ENCODE data around the gene GALNT15.

Gene GALNT15

DNA sequence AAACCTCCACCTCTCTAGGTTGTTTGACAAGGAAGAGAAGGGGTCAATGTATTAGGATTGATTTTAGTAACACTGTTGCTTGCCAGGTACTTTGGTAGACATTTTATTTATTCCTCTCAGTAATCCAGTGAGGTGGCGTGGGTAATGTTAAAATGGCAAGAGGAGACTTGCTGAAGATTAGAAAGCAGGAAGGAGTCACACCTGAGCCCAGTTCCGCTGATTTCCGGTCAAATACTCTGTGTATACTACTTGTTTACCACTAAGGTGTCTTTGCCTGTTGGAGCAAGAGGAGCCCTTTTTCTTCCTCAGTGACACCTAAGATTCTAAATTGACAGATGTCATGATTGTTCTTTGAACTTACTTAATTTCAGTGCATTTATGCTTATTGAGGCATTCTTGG, 92.2 kb downstream of the GALNT15 start:
- H3K27me3 ChIP-seq (ENCODE audit: control insufficient read depth in 1 of 2, insufficient read depth in 1 of 2, low read length in 2 of 2) = no peaks in the 10 kb centered on the region
- no peak overlapping the region for H3K18ac ChIP-seq (ENCODE audit: low read depth in 1 of 2, low read length in 2 of 2)
- H3K23ac ChIP-seq (ENCODE audit: low read length in 2 of 2) = no peak overlapping the region
- H3K4me1 ChIP-seq (ENCODE audit: control insufficient read depth, insufficient read depth, low read depth, low read length) = peaks cover 2% of the 10 kb centered on the region
- H3K79me1 ChIP-seq (replicated peaks; ENCODE audit: low read length, poor library complexity, severe bottlenecking) = peaks cover 16% of the 10 kb centered on the region
- no peak overlapping the region for H3K4ac ChIP-seq (ENCODE audit: low read depth in 1 of 2, low read length in 2 of 2)
- no peak overlapping the region for H2BK5ac ChIP-seq (ENCODE audit: low read depth, low read length, poor library complexity, severe bottlenecking)
- H3K27ac ChIP-seq (ENCODE audit: low read length, poor library complexity, severe bottlenecking) = no peak overlapping the region
- no peak for DNase-seq
- peaks cover 6 to 41% of the 10 kb centered on the region in 2 experiments for H3K36me3 ChIP-seq (ENCODE audit: control insufficient read depth in 1 of 2, insufficient read depth in 2 of 2, low read depth in 1 of 2, low read length in 2 of 2)
- no peak overlapping the region for H2BK120ac ChIP-seq (ENCODE audit: low read depth, low read length)
- no peaks in the 10 kb centered on the region for H3K9me3 ChIP-seq (ENCODE audit: control insufficient read depth, low read length)
- no peak overlapping the region for H2BK12ac ChIP-seq (ENCODE audit: low read length in 2 of 2)
- no peak overlapping the region for H3K14ac ChIP-seq (ENCODE audit: low read length in 2 of 2)
- no peak overlapping the region for H4K91ac ChIP-seq (ENCODE audit: low read length)
- H2AFZ ChIP-seq (ENCODE audit: low read depth, low read length) = no peak overlapping the region
- peak overlapping the region in 1 of 2 experiments; percentile 32 for H3K4me3 ChIP-seq (ENCODE audit: insufficient read depth in 1 of 2, low read depth in 1 of 2, low read length in 2 of 2)
- 90% methylated on average over 2 of the region's 3 CpGs for WGBS
- H2BK15ac ChIP-seq (ENCODE audit: low read depth, poor library complexity, severe bottlenecking) = no peak overlapping the region
- H2AK5ac ChIP-seq (ENCODE audit: low read length, severe bottlenecking) = no peak overlapping the region
- no peak overlapping the region for H4K8ac ChIP-seq (ENCODE audit: low read length)
- H3K9ac ChIP-seq (ENCODE audit: low read length) = peak overlapping the region; percentile 100
- H3K4me2 ChIP-seq (ENCODE audit: low read length, poor library complexity, severe bottlenecking) = no peak overlapping the region

DNA sequence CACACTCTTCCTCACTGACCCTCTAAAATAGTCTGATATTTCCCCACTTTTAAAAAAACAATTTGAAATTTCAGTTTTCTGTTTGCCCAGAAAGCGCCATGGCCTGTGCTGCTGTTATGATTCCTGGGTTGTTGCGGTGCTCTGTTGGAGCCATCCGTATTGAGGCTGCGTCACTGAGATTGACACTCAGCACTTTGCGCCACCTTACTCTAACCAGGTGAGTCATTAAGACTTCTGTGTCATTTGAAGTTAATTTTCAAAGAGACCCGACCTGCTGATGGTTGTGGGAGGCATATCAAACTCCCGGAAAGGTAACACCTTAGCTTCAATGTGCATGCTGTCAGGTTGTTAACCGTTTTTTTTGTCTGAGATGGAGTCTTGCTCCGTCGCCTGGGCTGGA, 96.4 kb downstream of the GALNT15 start:
- Histone ChIP-seq H3K79me1 (replicated peaks; ENCODE audit: low read length, poor library complexity, severe bottlenecking) (peaks cover 2% of the 10 kb centered on the region), H2AFZ (ENCODE audit: low read depth, low read length) (no peak overlapping the region), H3K4me3 (ENCODE audit: insufficient read depth in 1 of 2, low read depth in 1 of 2, low read length in 2 of 2) (no peak overlapping the region), H3K9me3 (ENCODE audit: control insufficient read depth, low read length) (no peaks in the 10 kb centered on the region), H3K4me2 (ENCODE audit: low read length, poor library complexity, severe bottlenecking) (no peak overlapping the region), H3K14ac (ENCODE audit: low read length in 2 of 2) (no peak overlapping the region), H2BK5ac (ENCODE audit: low read depth, low read length, poor library complexity, severe bottlenecking) (no peak overlapping the region), H3K9ac (ENCODE audit: low read length) (no peak overlapping the region), H2BK15ac (ENCODE audit: low read depth, poor library complexity, severe bottlenecking) (no peak overlapping the region), H2BK120ac (ENCODE audit: low read depth, low read length) (no peak overlapping the region), H2BK12ac (ENCODE audit: low read length in 2 of 2) (no peak overlapping the region), H2AK5ac (ENCODE audit: low read length, severe bottlenecking) (no peak overlapping the region), H3K4me1 (ENCODE audit: control insufficient read depth, insufficient read depth, low read depth, low read length) (no peaks in the 10 kb centered on the region), H3K18ac (ENCODE audit: low read depth in 1 of 2, low read length in 2 of 2) (no peak overlapping the region), H4K91ac (ENCODE audit: low read length) (no peak overlapping the region), H4K8ac (ENCODE audit: low read length) (no peak overlapping the region), H3K4ac (ENCODE audit: low read depth in 1 of 2, low read length in 2 of 2) (no peak overlapping the region), H3K23ac (ENCODE audit: low read length in 2 of 2) (no peak overlapping the region), H3K27me3 (ENCODE audit: control insufficient read depth in 1 of 2, insufficient read depth in 1 of 2, low read length in 2 of 2) (no peaks in the 10 kb centered on the region), H3K27ac (ENCODE audit: low read length, poor library complexity, severe bottlenecking) (no peak overlapping the region), H3K36me3 (ENCODE audit: control insufficient read depth in 1 of 2, insufficient read depth in 2 of 2, low read depth in 1 of 2, low read length in 2 of 2) (peaks cover 6 to 48% of the 10 kb centered on the region in 2 experiments)
- DNase-seq = no peak
- WGBS = 96% methylated on average over 10 of the region's 10 CpGs

DNA sequence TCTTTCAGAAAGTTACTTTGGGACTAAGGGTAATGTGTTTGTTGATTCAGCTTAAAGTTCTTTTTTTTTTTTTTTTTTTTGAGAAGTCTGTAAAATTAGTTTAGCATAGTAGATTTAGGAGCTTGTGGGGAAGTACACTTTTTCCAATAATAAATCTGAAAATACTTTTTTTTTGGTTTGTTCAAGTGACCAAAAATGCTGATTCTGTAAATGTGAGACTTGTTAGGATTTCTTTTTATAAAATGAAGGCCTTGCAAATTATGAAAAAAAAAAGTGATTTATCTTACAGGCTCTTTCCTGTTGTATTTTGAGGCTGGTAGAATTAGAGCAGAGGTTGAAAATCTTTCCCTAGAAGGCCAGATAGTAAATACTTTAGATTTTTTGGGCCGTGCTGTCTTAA, 98.1 kb downstream of the GALNT15 start:
- Histone ChIP-seq H2BK5ac (ENCODE audit: low read depth, low read length, poor library complexity, severe bottlenecking) (no peak overlapping the region), H3K18ac (ENCODE audit: low read depth in 1 of 2, low read length in 2 of 2) (no peak overlapping the region), H4K91ac (ENCODE audit: low read length) (no peak overlapping the region), H3K9me3 (ENCODE audit: control insufficient read depth, low read length) (no peaks in the 10 kb centered on the region), H3K4me3 (ENCODE audit: insufficient read depth in 1 of 2, low read depth in 1 of 2, low read length in 2 of 2) (no peak overlapping the region), H3K36me3 (ENCODE audit: control insufficient read depth in 1 of 2, insufficient read depth in 2 of 2, low read depth in 1 of 2, low read length in 2 of 2) (peaks cover 9 to 54% of the 10 kb centered on the region in 2 experiments), H3K79me1 (replicated peaks; ENCODE audit: low read length, poor library complexity, severe bottlenecking) (peaks cover 2% of the 10 kb centered on the region), H2AK5ac (ENCODE audit: low read length, severe bottlenecking) (no peak overlapping the region), H3K4me2 (ENCODE audit: low read length, poor library complexity, severe bottlenecking) (no peak overlapping the region), H2BK120ac (ENCODE audit: low read depth, low read length) (no peak overlapping the region), H3K14ac (ENCODE audit: low read length in 2 of 2) (no peak overlapping the region), H3K4me1 (ENCODE audit: control insufficient read depth, insufficient read depth, low read depth, low read length) (no peaks in the 10 kb centered on the region), H2BK15ac (ENCODE audit: low read depth, poor library complexity, severe bottlenecking) (no peak overlapping the region), H3K23ac (ENCODE audit: low read length in 2 of 2) (no peak overlapping the region), H4K8ac (ENCODE audit: low read length) (no peak overlapping the region), H3K4ac (ENCODE audit: low read depth in 1 of 2, low read length in 2 of 2) (no peak overlapping the region), H2AFZ (ENCODE audit: low read depth, low read length) (no peak overlapping the region), H3K27ac (ENCODE audit: low read length, poor library complexity, severe bottlenecking) (no peak overlapping the region), H3K9ac (ENCODE audit: low read length) (no peak overlapping the region), H2BK12ac (ENCODE audit: low read length in 2 of 2) (no peak overlapping the region), H3K27me3 (ENCODE audit: control insufficient read depth in 1 of 2, insufficient read depth in 1 of 2, low read length in 2 of 2) (no peaks in the 10 kb centered on the region)
- DNase-seq = no peak
- WGBS = no CpG with 5 or more reads among the region's 1 CpG

DNA sequence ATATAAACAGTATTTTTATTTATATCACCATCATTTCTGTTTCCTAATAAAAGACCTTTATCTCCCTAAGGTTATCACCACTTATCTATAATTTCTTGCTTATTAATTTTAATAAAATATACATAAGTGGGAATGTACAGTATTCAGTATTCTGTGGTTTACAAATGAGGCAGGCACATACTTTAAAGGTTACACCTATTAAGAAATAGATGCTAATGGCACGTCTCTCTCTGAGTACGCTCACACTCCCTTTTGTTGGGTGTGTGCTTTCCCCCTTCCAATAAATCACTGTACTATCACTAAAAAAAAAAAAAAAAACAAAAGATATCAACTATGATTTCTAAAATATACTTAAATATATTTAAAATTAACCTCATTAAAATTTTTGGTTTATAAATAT, 99.4 kb downstream of the GALNT15 start:
- Histone ChIP-seq H3K4me3 (ENCODE audit: insufficient read depth in 1 of 2, low read depth in 1 of 2, low read length in 2 of 2) (no peak overlapping the region), H2AK5ac (ENCODE audit: low read length, severe bottlenecking) (no peak overlapping the region), H3K18ac (ENCODE audit: low read depth in 1 of 2, low read length in 2 of 2) (no peak overlapping the region), H3K36me3 (ENCODE audit: control insufficient read depth in 1 of 2, insufficient read depth in 2 of 2, low read depth in 1 of 2, low read length in 2 of 2) (peaks cover 9 to 54% of the 10 kb centered on the region in 2 experiments), H2BK12ac (ENCODE audit: low read length in 2 of 2) (no peak overlapping the region), H4K91ac (ENCODE audit: low read length) (no peak overlapping the region), H3K4me1 (ENCODE audit: control insufficient read depth, insufficient read depth, low read depth, low read length) (no peaks in the 10 kb centered on the region), H2BK5ac (ENCODE audit: low read depth, low read length, poor library complexity, severe bottlenecking) (no peak overlapping the region), H3K9me3 (ENCODE audit: control insufficient read depth, low read length) (no peaks in the 10 kb centered on the region), H3K23ac (ENCODE audit: low read length in 2 of 2) (no peak overlapping the region), H3K27ac (ENCODE audit: low read length, poor library complexity, severe bottlenecking) (no peak overlapping the region), H3K79me1 (replicated peaks; ENCODE audit: low read length, poor library complexity, severe bottlenecking) (peaks cover under 1% of the 10 kb centered on the region), H2BK15ac (ENCODE audit: low read depth, poor library complexity, severe bottlenecking) (no peak overlapping the region), H4K8ac (ENCODE audit: low read length) (no peak overlapping the region), H3K4me2 (ENCODE audit: low read length, poor library complexity, severe bottlenecking) (no peak overlapping the region), H3K27me3 (ENCODE audit: control insufficient read depth in 1 of 2, insufficient read depth in 1 of 2, low read length in 2 of 2) (no peaks in the 10 kb centered on the region), H3K14ac (ENCODE audit: low read length in 2 of 2) (no peak overlapping the region), H2AFZ (ENCODE audit: low read depth, low read length) (no peak overlapping the region), H3K4ac (ENCODE audit: low read depth in 1 of 2, low read length in 2 of 2) (no peak overlapping the region), H2BK120ac (ENCODE audit: low read depth, low read length) (no peak overlapping the region), H3K9ac (ENCODE audit: low read length) (no peak overlapping the region)
- no peak for DNase-seq
- WGBS = 88% methylated on average over 2 of the region's 2 CpGs

Data from mesenchymal stem cell (in vitro differentiated cells and primary cell).